Loucy (cell line): ENCODE data around the gene BACH2.

Experiments used
- H2AFZ ChIP-seq: fragments of 200-600 bp; sonication (generic); 2 replicates; pipeline ENCODE4 v1.6.0; 2016; ENCODE audit warnings: antibody characterized with exemption, mild to moderate bottlenecking, low read length, moderate library complexity
- H3F3A ChIP-seq: fragments of 200-600 bp; 2 replicates; pipeline ENCODE4 v1.6.0; 2016; ENCODE audit warnings: antibody characterized with exemption, low read depth, mild to moderate bottlenecking
- H3K27me3 ChIP-seq: fragments of 200-600 bp; sonication (generic); 2 replicates; pipeline ENCODE4 v1.6.1; 2014; ENCODE audit warnings: low read length, mild to moderate bottlenecking; ENCODE audit not compliant: insufficient read depth, poor library complexity, severe bottlenecking
- H3K36me3 ChIP-seq: fragments of 200-600 bp; sonication (generic); 2 replicates; pipeline ENCODE4 v1.6.1; 2016; ENCODE audit warnings: low read length; ENCODE audit not compliant: insufficient read depth
- H3K4me1 ChIP-seq: fragments of 200-600 bp; sonication (generic); 2 replicates; pipeline ENCODE4 v1.5.1; 2014; ENCODE audit warnings: low read length, mild to moderate bottlenecking; ENCODE audit not compliant: insufficient read depth, poor library complexity, severe bottlenecking
- H3K4me2 ChIP-seq: fragments of 200-600 bp; sonication (generic); 2 replicates; pipeline ENCODE4 v1.6.0; 2014; ENCODE audit warnings: antibody characterized with exemption, low read length, low read depth, mild to moderate bottlenecking; ENCODE audit not compliant: poor library complexity, severe bottlenecking
- H3K4me3 ChIP-seq: fragments of 200-600 bp; sonication (generic); 2 replicates; pipeline ENCODE4 v1.5.1; 2014; ENCODE audit warnings: low read length, mild to moderate bottlenecking, mixed read lengths; ENCODE audit not compliant: poor library complexity, severe bottlenecking
- H3K79me2 ChIP-seq: fragments of 200-600 bp; sonication (generic); 2 replicates; pipeline ENCODE4 v1.6.1; 2014; ENCODE audit warnings: low read length; ENCODE audit not compliant: insufficient read depth
- H3K9ac ChIP-seq: fragments of 200-600 bp; sonication (generic); 2 replicates; pipeline ENCODE4 v1.6.0; 2014; ENCODE audit warnings: mild to moderate bottlenecking, low read depth, low read length, moderate library complexity; ENCODE audit not compliant: poor library complexity, severe bottlenecking
- H3K9me2 ChIP-seq: fragments of 200-600 bp; sonication (generic); replicated peaks from 2 replicates; pipeline ENCODE4 v1.6.1; 2016; ENCODE audit warnings: low read depth, low read length, mixed read lengths
- H3K9me3 ChIP-seq: fragments of 200-600 bp; sonication (generic); 2 replicates; pipeline ENCODE4 v1.6.1; 2014; ENCODE audit warnings: mild to moderate bottlenecking, antibody characterized with exemption, low read length, low read depth; ENCODE audit not compliant: insufficient read depth
- H4K20me1 ChIP-seq: fragments of 200-600 bp; sonication (generic); 2 replicates; pipeline ENCODE4 v1.6.0; 2014; ENCODE audit warnings: antibody characterized with exemption, low read length, mild to moderate bottlenecking; ENCODE audit not compliant: insufficient read depth, poor library complexity, severe bottlenecking
- EZH2phosphoT487 ChIP-seq: fragments of 200-600 bp; IDR thresholded peaks from 2 replicates; pipeline ENCODE4 v1.6.1; 2018; ENCODE audit warnings: antibody characterized with exemption, mild to moderate bottlenecking, moderate library complexity, borderline replicate concordance
- TF ChIP-seq, protein P1 (sequence below): fragments of 200-600 bp; sonication (generic); conservative IDR thresholded peaks from 2 replicates; pipeline ENCODE4 v1.5.1; 2014; ENCODE audit warnings: mild to moderate bottlenecking, antibody characterized with exemption, low read length

BACH2 gene

DNA sequence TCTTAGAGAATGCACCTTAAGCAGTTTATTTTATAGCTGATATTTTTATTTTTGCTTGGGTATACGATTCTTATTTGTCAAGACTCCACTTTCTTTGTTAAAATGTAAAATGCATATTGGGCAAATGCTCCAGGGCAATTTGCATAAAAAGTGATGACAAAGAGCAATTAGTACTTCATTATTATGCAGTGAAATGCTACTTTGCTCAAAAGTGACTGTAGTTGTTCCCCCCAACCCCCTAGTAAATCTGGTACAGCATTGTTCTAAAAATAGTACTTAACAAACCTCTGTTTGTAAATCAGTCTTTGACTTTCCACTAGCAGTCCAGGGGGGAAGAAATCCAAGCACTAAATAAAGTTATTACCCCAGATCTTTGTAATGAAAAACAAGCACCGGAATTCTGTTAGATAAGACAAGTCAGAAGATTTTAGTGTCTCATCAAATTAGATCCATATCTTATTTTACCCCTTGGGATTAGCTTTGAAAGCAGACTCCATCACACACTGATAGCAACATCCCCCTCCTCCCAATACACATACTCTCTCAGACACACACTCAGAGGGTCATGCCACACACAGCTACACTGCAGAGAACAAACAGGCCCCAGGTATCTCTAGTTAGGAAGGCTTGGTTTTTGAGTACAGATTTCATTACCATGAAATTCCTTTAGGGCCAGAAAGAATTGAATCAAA is 32.9 kb upstream of the BACH2 start:
- Histone ChIP-seq H3K27me3 (no peaks in the 10 kb centered on the region), H3K79me2 (no peaks in the 10 kb centered on the region), H3K4me1 (no peaks in the 10 kb centered on the region), H3K4me2 (no peak overlapping the region), H3K9me2 (no peaks in the 10 kb centered on the region), H4K20me1 (no peaks in the 10 kb centered on the region), H3K4me3 (no peak overlapping the region), H3K9ac (no peak overlapping the region), H2AFZ (no peak overlapping the region), H3F3A (no peaks in the 10 kb centered on the region), H3K9me3 (no peaks in the 10 kb centered on the region; the same call in 1 of the 2 replicates), H3K36me3 (no peaks in the 10 kb centered on the region)
- TF ChIP-seq, protein P1, sequence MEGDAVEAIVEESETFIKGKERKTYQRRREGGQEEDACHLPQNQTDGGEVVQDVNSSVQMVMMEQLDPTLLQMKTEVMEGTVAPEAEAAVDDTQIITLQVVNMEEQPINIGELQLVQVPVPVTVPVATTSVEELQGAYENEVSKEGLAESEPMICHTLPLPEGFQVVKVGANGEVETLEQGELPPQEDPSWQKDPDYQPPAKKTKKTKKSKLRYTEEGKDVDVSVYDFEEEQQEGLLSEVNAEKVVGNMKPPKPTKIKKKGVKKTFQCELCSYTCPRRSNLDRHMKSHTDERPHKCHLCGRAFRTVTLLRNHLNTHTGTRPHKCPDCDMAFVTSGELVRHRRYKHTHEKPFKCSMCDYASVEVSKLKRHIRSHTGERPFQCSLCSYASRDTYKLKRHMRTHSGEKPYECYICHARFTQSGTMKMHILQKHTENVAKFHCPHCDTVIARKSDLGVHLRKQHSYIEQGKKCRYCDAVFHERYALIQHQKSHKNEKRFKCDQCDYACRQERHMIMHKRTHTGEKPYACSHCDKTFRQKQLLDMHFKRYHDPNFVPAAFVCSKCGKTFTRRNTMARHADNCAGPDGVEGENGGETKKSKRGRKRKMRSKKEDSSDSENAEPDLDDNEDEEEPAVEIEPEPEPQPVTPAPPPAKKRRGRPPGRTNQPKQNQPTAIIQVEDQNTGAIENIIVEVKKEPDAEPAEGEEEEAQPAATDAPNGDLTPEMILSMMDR, result no peak

- Histone ChIP-seq H3K9me3 (no peaks in the 10 kb centered on the region), H3K9me2 (no peaks in the 10 kb centered on the region), H2AFZ (no peak overlapping the region), H3K36me3 (no peaks in the 10 kb centered on the region), H3K4me2 (no peak overlapping the region), H3K9ac (no peak overlapping the region), H4K20me1 (no peaks in the 10 kb centered on the region), H3K4me1 (no peaks in the 10 kb centered on the region), H3K79me2 (no peaks in the 10 kb centered on the region), H3F3A (no peaks in the 10 kb centered on the region), H3K4me3 (no peak overlapping the region), H3K27me3 (no peaks in the 10 kb centered on the region)
- TF ChIP-seq, protein P1, result no peak
- no peak for TF ChIP-seq EZH2phosphoT487
Observed at GRCh38 chr6:90328004-90328403, 31.4 kb upstream of the BACH2 start.

DNA sequence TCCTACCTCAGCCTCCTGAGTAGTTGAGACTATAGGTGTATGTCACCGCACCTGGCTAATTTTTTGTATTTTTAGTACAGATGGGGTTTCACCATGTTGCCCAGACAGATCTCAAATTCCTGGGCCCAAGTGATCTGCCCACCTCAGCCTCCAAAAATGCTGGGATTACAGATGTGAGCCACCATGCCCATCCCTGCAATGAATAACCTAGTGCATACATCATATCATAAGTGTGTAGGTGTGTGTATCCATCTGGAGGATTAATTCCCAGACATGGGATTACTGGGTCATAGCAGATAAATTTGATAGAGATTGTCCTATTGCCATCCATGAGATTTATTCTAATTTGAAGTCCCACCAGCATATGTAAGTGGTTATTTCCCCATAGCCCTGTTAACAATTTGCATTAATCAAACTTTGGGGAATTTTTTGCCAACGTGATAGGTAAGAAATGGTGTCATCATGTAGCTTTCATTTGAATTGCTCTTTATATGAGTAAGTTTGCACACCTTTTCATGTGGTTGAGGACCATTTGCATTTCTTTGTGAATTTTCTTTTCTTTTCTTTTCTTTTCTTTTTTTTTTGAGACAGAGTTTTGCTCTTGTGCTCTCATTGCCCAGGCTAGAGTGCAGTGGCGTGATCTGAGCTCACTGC is 29.9 kb upstream of the BACH2 start:
- Histone ChIP-seq H4K20me1 (no peaks in the 10 kb centered on the region), H3K9me2 (no peaks in the 10 kb centered on the region), H3K4me1 (no peaks in the 10 kb centered on the region), H3F3A (no peaks in the 10 kb centered on the region), H2AFZ (no peak overlapping the region), H3K36me3 (no peaks in the 10 kb centered on the region), H3K79me2 (no peaks in the 10 kb centered on the region), H3K4me3 (no peak overlapping the region), H3K9ac (no peak overlapping the region), H3K9me3 (no peaks in the 10 kb centered on the region), H3K4me2 (no peak overlapping the region), H3K27me3 (no peaks in the 10 kb centered on the region)
- no peak for TF ChIP-seq EZH2phosphoT487
- TF ChIP-seq, protein P1, result no peak
